B cell (primary cell): Measurements from ENCODE around the gene WNK1. TPM values are rescaled to one million over a fixed set of nuclear protein-coding genes. Genes with fewer than 3 reads are reported as not detected.

Source experiments
- ATAC-seq: fragments of 200-7000 bp; cut with Tn5 transposase; one replicate; pipeline ENCODE4 v1.10.0; 2021; ENCODE audit warnings: low read depth, mild to moderate bottlenecking, moderate number of reproducible peaks, moderate library complexity
- CTCF ChIA-PET: fragments of 350-600 bp; sonication (Branson Sonifier 250); formaldehyde crosslinking; loops from one replicate; lab custom pipeline; 2021; ENCODE audit warnings: antibody characterized with exemption, inconsistent platforms; lab: Charles Lee
- POLR2A ChIA-PET: fragments of 350-600 bp; sonication (Branson Sonifier 250); formaldehyde crosslinking; loops from one replicate; lab custom pipeline; 2021; ENCODE audit warnings: antibody characterized with exemption; lab: Charles Lee
- DNase-seq: peaks from one replicate; pipeline ENCODE4 v3.0.0; 2013
- H2AFZ ChIP-seq: 2 replicates; pipeline ENCODE4 v1.6.1; 2012; ENCODE audit warnings: mild to moderate bottlenecking, low read depth, low read length; ENCODE audit not compliant: insufficient read depth, poor library complexity, severe bottlenecking
- H3K27ac ChIP-seq, 2 donors: 1 replicate in 1 of 2; 2 replicates in 1 of 2; pipeline ENCODE4 v1.5.1; 2012 to 2013; ENCODE audit warnings: low read length in 2 of 2, mild to moderate bottlenecking in 2 of 2, moderate library complexity in 1 of 2
- H3K27me3 ChIP-seq, 4 experiments: fragments of 200-600 bp in 1 of 4; sonication (generic) in 1 of 4; replicated peaks in 1 of 4; 1 replicate in 2 of 4; 2 replicates in 2 of 4; pipeline versions ENCODE4 v1.6.1 to v1.7.0; 2013 to 2016; ENCODE audit warnings: low read length in 3 of 4, mild to moderate bottlenecking in 2 of 4, mixed read lengths in 1 of 4, moderate library complexity in 1 of 4; ENCODE audit not compliant: insufficient read depth in 4 of 4, control insufficient read depth in 3 of 4; ENCODE audit errors: control extremely low read depth in 1 of 4
- H3K36me3 ChIP-seq, 2 experiments: replicated peaks in 1 of 2; 1 replicate in 1 of 2; 2 replicates in 1 of 2; pipeline versions ENCODE4 v1.6.1 to v1.7.1; 2013; ENCODE audit warnings: low read length in 1 of 2; ENCODE audit not compliant: insufficient read depth in 2 of 2, control insufficient read depth in 1 of 2; ENCODE audit errors: control extremely low read depth in 1 of 2, extremely low read depth in 1 of 2
- H3K4me1 ChIP-seq, 2 donors: fragments of 200-600 bp in 1 of 2; sonication (generic) in 1 of 2; 1 replicate in 1 of 2; 2 replicates in 1 of 2; pipeline versions ENCODE4 v1.5.1 to v1.6.1; 2013 to 2017; ENCODE audit warnings: low read length in 2 of 2; ENCODE audit not compliant: control insufficient read depth in 2 of 2, insufficient read depth in 2 of 2
- H3K4me2 ChIP-seq: replicated peaks from 2 replicates; pipeline ENCODE3; 2012; ENCODE audit warnings: mild to moderate bottlenecking, low read depth, low read length; ENCODE audit not compliant: poor library complexity, severe bottlenecking
- H3K4me3 ChIP-seq, 5 experiments: fragments of 200-600 bp in 1 of 5; sonication (generic) in 1 of 5; 1 replicate in 3 of 5; 2 replicates in 2 of 5; pipeline versions ENCODE4 v1.5.1 to v1.7.0; 2011 to 2016; ENCODE audit warnings: low read length in 4 of 5, mild to moderate bottlenecking in 4 of 5, low read depth in 2 of 5, control low read depth in 1 of 5, moderate library complexity in 1 of 5; ENCODE audit not compliant: insufficient read depth in 1 of 5; ENCODE audit errors: control extremely low read depth in 1 of 5, extremely low read depth in 1 of 5
- H3K79me2 ChIP-seq: fragments of 200-600 bp; sonication (generic); one replicate; pipeline ENCODE4 v1.6.0; 2016; ENCODE audit warnings: low read length; ENCODE audit not compliant: control insufficient read depth, insufficient read depth
- H3K9ac ChIP-seq: fragments of 200-600 bp; sonication (generic); 2 replicates; pipeline ENCODE4 v1.6.1; 2017; ENCODE audit warnings: mild to moderate bottlenecking, low read length, moderate library complexity
- H3K9me3 ChIP-seq, 3 donors: one replicate each; pipeline versions ENCODE4 v1.6.1 to v1.7.1; 2013; ENCODE audit warnings: low read length in 2 of 3; ENCODE audit not compliant: control insufficient read depth in 2 of 3, insufficient read depth in 1 of 3; ENCODE audit errors: control extremely low read depth in 1 of 3
- H4K20me1 ChIP-seq: 2 replicates; pipeline ENCODE4 v1.6.0; 2012; ENCODE audit warnings: mild to moderate bottlenecking, low read length; ENCODE audit not compliant: insufficient read depth, control insufficient read depth, poor library complexity, severe bottlenecking
- H3K27ac Mint-ChIP-seq: one replicate; pipeline ENCODE4 v1.8.0; 2021; ENCODE audit warnings: mixed read lengths
- H3K27me3 Mint-ChIP-seq: one replicate; pipeline ENCODE4 v1.8.0; 2021; ENCODE audit warnings: mixed read lengths
- H3K4me1 Mint-ChIP-seq: one replicate; pipeline ENCODE4 v1.8.0; 2021; ENCODE audit warnings: mixed read lengths
- H3K4me3 Mint-ChIP-seq: one replicate; pipeline ENCODE4 v1.8.0; 2021; ENCODE audit warnings: mixed read lengths
- H3K9me3 Mint-ChIP-seq: one replicate; pipeline ENCODE4 v1.8.0; 2022; ENCODE audit warnings: mixed read lengths; ENCODE audit not compliant: insufficient read depth
- CTCF ChIP-seq: fragments of 200-600 bp; IDR thresholded peaks from one replicate; pipeline ENCODE4 v1.8.0; 2022; ENCODE audit warnings: antibody characterized with exemption, mild to moderate bottlenecking
- EZH2 ChIP-seq: IDR thresholded peaks from 2 replicates; pipeline ENCODE4 v1.6.1; 2012; ENCODE audit warnings: borderline replicate concordance, low read depth, mild to moderate bottlenecking, moderate library complexity, low read length; ENCODE audit not compliant: insufficient read depth, poor library complexity, severe bottlenecking
- WGBS: methylation state at CpG from one replicate; pipeline ENCODE4 v1.1.5; 2013; ENCODE audit warnings: missing lambda C conversion rate; ENCODE audit not compliant: insufficient coverage; 5-methylcytosine and 5-hydroxymethylcytosine counted together
- intact Hi-C: fragments of 100-400 bp; cut with micrococcal nuclease; formaldehyde crosslinking; loops from one replicate; pipeline ENCODE4 v1.10.0; 2022
- polyA plus RNA-seq: library from polyadenylated mRNA; depleted of rRNA; stranded (reverse); fragments of >200 nt; gene quantifications from 2 replicates; pipeline ENCODE4 v1.2.3, GENCODE V29; 2012
- total RNA-seq, 2 donors: library from RNA; stranded (reverse); fragments of 120-200 nt in 1 of 2; gene quantifications; 1 replicate in 1 of 2; 2 replicates in 1 of 2; pipeline versions ENCODE4 v1.2.3 to v1.2.4, GENCODE V29; 2013 to 2022

The WNK1 gene
- total and polyA plus RNA-seq, 2 donors (not counting 1 experiment from before 2014, with no cell fraction given) = 43.9 to 188 TPM

DNA sequence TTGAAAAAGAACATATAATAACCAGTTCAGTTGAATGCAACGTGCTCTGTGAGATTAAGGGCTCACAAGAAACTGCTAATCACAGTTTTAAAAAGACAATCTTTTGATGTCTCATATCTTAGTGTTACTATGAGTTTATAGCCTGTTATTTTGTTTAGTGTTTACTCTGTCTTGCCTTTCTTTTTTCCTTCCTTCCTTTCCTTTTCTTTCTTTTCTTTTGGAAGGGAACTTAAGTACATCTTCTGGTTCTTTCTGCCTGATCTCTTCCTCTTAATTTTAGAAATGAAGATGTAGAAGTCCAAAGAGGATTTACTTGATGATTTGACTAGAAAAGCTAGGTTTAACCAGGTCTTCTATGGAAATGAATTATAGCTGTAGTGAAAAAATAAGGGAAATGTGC is 38.2 kb downstream of the WNK1 start:
- H3K27me3 Mint-ChIP-seq = no peaks in the 10 kb centered on the region
- H3K4me2 ChIP-seq = no peak overlapping the region
- H3K4me3 Mint-ChIP-seq = no peak overlapping the region
- ATAC-seq = no peak
- no peak overlapping the region for H3K27ac Mint-ChIP-seq
- H3K9me3 ChIP-seq = no peaks in the 10 kb centered on the region
- H3K27me3 ChIP-seq = no peaks in the 10 kb centered on the region
- no peak for TF ChIP-seq CTCF
- no peak for TF ChIP-seq EZH2
- no peak overlapping the region for H3K4me3 ChIP-seq
- H3K9ac ChIP-seq = no peak overlapping the region
- ChIA-PET POLR2A (no interaction called here), CTCF (interaction anchor here (1.3 to 1.9 kb wide), 3 partner anchors 25 to 214 kb away, joined by 4 to 11 read pairs (median 6); no protein-coding TSS in a partner anchor)
- H2AFZ ChIP-seq = no peak overlapping the region
- H3K4me1 ChIP-seq = peaks cover 19 to 27% of the 10 kb centered on the region in 2 donors
- intact Hi-C loops = no loop called here
- H3K4me1 Mint-ChIP-seq = peaks cover 61% of the 10 kb centered on the region
- no peaks in the 10 kb centered on the region for H3K9me3 Mint-ChIP-seq
- no peaks in the 10 kb centered on the region for H3K36me3 ChIP-seq
- no CpG with 5 or more reads among the region's 1 CpG for WGBS
- no peak overlapping the region for H3K27ac ChIP-seq
- peaks cover 56% of the 10 kb centered on the region for H4K20me1 ChIP-seq
- peaks cover 99% of the 10 kb centered on the region for H3K79me2 ChIP-seq
- no peak for DNase-seq

DNA sequence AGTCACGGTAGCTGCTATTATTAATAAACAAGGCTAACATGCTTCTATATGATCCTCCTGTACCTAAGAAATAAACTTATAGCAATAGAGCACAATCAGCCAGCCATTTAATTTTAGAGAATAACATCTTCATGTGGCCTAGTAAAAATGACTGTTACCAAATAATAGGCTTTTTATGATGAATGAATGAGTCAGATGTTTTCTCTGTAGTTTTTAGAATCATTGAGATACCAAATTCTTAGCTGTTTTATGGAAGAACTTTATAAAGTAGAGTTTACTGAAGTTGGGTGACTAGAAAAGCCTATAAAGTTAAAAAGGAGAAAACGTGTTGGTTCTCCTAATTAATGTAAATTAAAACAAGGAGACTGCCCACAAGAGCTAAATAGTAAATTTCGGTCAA is 40.7 kb downstream of the WNK1 start:
- intact Hi-C loops = no loop called here

More for the DNA sequence above, 40.7 kb downstream of the WNK1 start:
- H2AFZ ChIP-seq = no peak overlapping the region
- POLR2A ChIA-PET = no interaction called here
- ATAC-seq = no peak
- Mint-ChIP-seq H3K27ac (no peak overlapping the region), H3K27me3 (no peaks in the 10 kb centered on the region), H3K4me3 (no peak overlapping the region), H3K9me3 (no peaks in the 10 kb centered on the region), H3K4me1 (peaks cover 66% of the 10 kb centered on the region)
- CTCF ChIA-PET = no interaction called here
- no peaks in the 10 kb centered on the region for H3K36me3 ChIP-seq
- H3K4me3 ChIP-seq = no peak overlapping the region
- H3K27ac ChIP-seq = no peak overlapping the region
- H3K9me3 ChIP-seq = no peaks in the 10 kb centered on the region
- no peak overlapping the region for H3K4me2 ChIP-seq
- peaks cover 23 to 38% of the 10 kb centered on the region in 2 donors for H3K4me1 ChIP-seq
- peaks cover 64% of the 10 kb centered on the region for H4K20me1 ChIP-seq
- no peak overlapping the region for H3K9ac ChIP-seq
- no peaks in the 10 kb centered on the region for H3K27me3 ChIP-seq
- no peak for TF ChIP-seq EZH2
- TF ChIP-seq CTCF = no peak
- no peak for DNase-seq
- H3K79me2 ChIP-seq = peaks cover 99% of the 10 kb centered on the region
- no CpG with 5 or more reads among the region's 3 CpGs for WGBS
